Peyer's patch (tissue), 4 donors: Measurements from ENCODE around the gene IMPDH2.

Source experiments
- POLR2A ChIP-seq, 2 donors: fragments of 450-650 bp; IDR thresholded peaks; one replicate each; pipeline ENCODE4 v1.5.1; 2017; ENCODE audit warnings: antibody characterized with exemption in 2 of 2, mild to moderate bottlenecking in 2 of 2, moderate library complexity in 2 of 2
- TF ChIP-seq, protein P1 (sequence below), 6 experiments: fragments of 450-650 bp in 4 of 6; fragments of 200-600 bp in 2 of 6; sonication (generic) in 1 of 6; IDR thresholded peaks; one replicate each; pipeline ENCODE4 v1.5.1; 2017 to 2019; ENCODE audit warnings: antibody characterized with exemption in 6 of 6, mild to moderate bottlenecking in 3 of 6, moderate library complexity in 1 of 6

DNA sequence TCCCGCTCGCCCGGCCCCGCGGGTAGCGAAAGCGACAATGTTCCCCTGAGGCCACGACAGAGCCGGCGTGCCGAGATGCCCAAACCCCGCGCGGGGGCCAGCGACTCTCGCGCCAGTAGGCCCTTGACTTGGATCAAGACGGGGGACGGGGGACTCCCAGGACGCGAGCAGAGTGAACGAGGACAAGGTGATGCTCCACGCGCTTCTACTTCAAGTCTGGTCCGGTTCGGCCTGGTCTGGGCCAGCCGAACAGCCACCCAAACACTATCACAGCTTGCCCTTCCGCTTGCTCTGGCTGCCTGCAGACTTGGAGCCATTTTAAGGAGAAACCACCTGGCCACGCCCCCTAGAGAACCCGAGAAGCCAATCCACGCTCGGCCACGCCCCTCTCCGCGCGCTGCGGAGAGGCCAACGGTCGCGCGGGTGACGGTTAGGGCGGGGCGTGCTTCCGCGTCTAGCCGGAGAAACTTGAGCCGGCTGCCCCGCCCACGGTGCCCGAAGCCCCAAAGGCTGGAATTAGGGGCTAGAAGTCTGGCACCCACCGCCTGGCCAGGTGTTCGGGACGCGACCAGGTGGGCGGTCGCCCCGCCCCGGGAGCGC is 7.9 kb downstream of the IMPDH2 start:
- TF ChIP-seq, protein P1, sequence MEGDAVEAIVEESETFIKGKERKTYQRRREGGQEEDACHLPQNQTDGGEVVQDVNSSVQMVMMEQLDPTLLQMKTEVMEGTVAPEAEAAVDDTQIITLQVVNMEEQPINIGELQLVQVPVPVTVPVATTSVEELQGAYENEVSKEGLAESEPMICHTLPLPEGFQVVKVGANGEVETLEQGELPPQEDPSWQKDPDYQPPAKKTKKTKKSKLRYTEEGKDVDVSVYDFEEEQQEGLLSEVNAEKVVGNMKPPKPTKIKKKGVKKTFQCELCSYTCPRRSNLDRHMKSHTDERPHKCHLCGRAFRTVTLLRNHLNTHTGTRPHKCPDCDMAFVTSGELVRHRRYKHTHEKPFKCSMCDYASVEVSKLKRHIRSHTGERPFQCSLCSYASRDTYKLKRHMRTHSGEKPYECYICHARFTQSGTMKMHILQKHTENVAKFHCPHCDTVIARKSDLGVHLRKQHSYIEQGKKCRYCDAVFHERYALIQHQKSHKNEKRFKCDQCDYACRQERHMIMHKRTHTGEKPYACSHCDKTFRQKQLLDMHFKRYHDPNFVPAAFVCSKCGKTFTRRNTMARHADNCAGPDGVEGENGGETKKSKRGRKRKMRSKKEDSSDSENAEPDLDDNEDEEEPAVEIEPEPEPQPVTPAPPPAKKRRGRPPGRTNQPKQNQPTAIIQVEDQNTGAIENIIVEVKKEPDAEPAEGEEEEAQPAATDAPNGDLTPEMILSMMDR (IDR thresholded peaks at IDR 0.05), result peak in 1 of 6 experiments; percentile 2
- peak; percentile 99 to 100 for TF ChIP-seq POLR2A (IDR thresholded peaks at IDR 0.05)
